Keratinocyte (primary cell): Measurements from ENCODE around the gene CEMIP2. TPM values are rescaled to one million over a fixed set of nuclear protein-coding genes. Genes with fewer than 3 reads are reported as not detected.

Experiments used
- DNase-seq: peaks from one replicate; pipeline ENCODE4 v3.0.0-alpha.2; 2011; ENCODE audit warnings: low read depth, missing footprints, low spot score
- FAIRE-seq: peaks from 2 replicates; lab custom pipeline; 2011; peaks lifted over from hg19 to GRCh38; lab: Jason Lieb, UNC
- H2AFZ ChIP-seq: 2 replicates; pipeline ENCODE4 v1.6.0; 2012; ENCODE audit warnings: low read length, control low read depth, inconsistent platforms; ENCODE audit not compliant: control insufficient read depth
- H3K27ac ChIP-seq: 2 replicates; pipeline ENCODE4 v1.5.1; 2011; ENCODE audit warnings: low read length; ENCODE audit not compliant: control insufficient read depth, insufficient read depth
- H3K27me3 ChIP-seq: 3 replicates; pipeline ENCODE4 v1.6.0; 2011; ENCODE audit warnings: low read length; ENCODE audit not compliant: control insufficient read depth, insufficient read depth; ENCODE audit errors: extremely low read depth
- H3K36me3 ChIP-seq, 2 experiments: 2 replicates in 1 of 2; 3 replicates in 1 of 2; pipeline ENCODE4 v1.5.1; 2011; ENCODE audit warnings: low read length in 2 of 2, mild to moderate bottlenecking in 1 of 2; ENCODE audit not compliant: control insufficient read depth in 2 of 2, insufficient read depth in 2 of 2; ENCODE audit errors: extremely low read depth in 1 of 2
- H3K4me1 ChIP-seq: 3 replicates; pipeline ENCODE4 v1.5.1; 2011; ENCODE audit warnings: low read length; ENCODE audit not compliant: control insufficient read depth, insufficient read depth; ENCODE audit errors: extremely low read depth
- H3K4me2 ChIP-seq: 3 replicates; pipeline ENCODE4 v1.6.0; 2011; ENCODE audit warnings: low read depth, low read length; ENCODE audit not compliant: control insufficient read depth, insufficient read depth; ENCODE audit errors: extremely low read depth
- H3K4me3 ChIP-seq, 3 experiments: fragments of 200-600 bp in 1 of 3; sonication (generic) in 1 of 3; 2 replicates in 2 of 3; 3 replicates in 1 of 3; pipeline ENCODE4 v1.5.1; 2011 to 2016; ENCODE audit warnings: low read length in 3 of 3, mild to moderate bottlenecking in 3 of 3, control low read depth in 2 of 3, inconsistent platforms in 1 of 3, low read depth in 1 of 3, mixed read lengths in 1 of 3, mixed run types in 1 of 3, moderate library complexity in 1 of 3; ENCODE audit not compliant: control insufficient read depth in 2 of 3, insufficient read depth in 2 of 3; ENCODE audit errors: extremely low read depth in 1 of 3
- H3K79me2 ChIP-seq: 2 replicates; pipeline ENCODE4 v1.6.0; 2012; ENCODE audit warnings: low read length; ENCODE audit not compliant: control insufficient read depth, insufficient read depth
- H3K9ac ChIP-seq: 3 replicates; pipeline ENCODE4 v1.6.0; 2011; ENCODE audit warnings: low read length; ENCODE audit not compliant: control insufficient read depth, insufficient read depth; ENCODE audit errors: extremely low read depth
- H3K9me1 ChIP-seq: 3 replicates; pipeline ENCODE4 v1.6.0; 2011; ENCODE audit warnings: low read length; ENCODE audit not compliant: control insufficient read depth, insufficient read depth; ENCODE audit errors: extremely low read depth
- H3K9me3 ChIP-seq: 2 replicates; pipeline ENCODE4 v1.5.1; 2012; ENCODE audit warnings: low read depth, low read length; ENCODE audit not compliant: control insufficient read depth
- H4K20me1 ChIP-seq: 3 replicates; pipeline ENCODE4 v1.6.0; 2011; ENCODE audit warnings: low read length; ENCODE audit not compliant: control insufficient read depth, insufficient read depth; ENCODE audit errors: extremely low read depth
- EZH2 ChIP-seq: IDR thresholded peaks from one replicate; pipeline ENCODE4 v1.6.1; 2012; ENCODE audit warnings: inconsistent platforms, mild to moderate bottlenecking, low read length, moderate library complexity
- dilution Hi-C: fragments of 300-500 bp; cut with MboI; formaldehyde crosslinking; loops from one replicate; pipeline ENCODE4 v1.7.0; 2020; ENCODE audit warnings: low sequenced_read_pairs; ENCODE audit not compliant: extremely low pct_ligation_motif_present
- polyA plus RNA-seq, 5 experiments: library from polyadenylated mRNA; depleted of rRNA in 3 of 5; stranded (reverse) in 3 of 5; stranded (forward) in 1 of 5; unstranded in 1 of 5; fragments of >200 nt; gene quantifications; 1 replicate in 1 of 5; 2 replicates in 3 of 5; 3 replicates in 1 of 5; pipeline versions ENCODE4 v1.2.1 to v1.2.3, GENCODE V29; 2011 to 2012; ENCODE audit warnings: missing spikeins in 2 of 5, low read depth in 1 of 5, low replicate concordance in 1 of 5
- TF ChIP-seq, protein P1 (sequence below), 3 experiments: IDR thresholded peaks in 1 of 3; conservative IDR thresholded peaks in 1 of 3; optimal IDR thresholded peaks in 1 of 3; 2 replicates in 2 of 3; 3 replicates in 1 of 3; pipeline versions ENCODE3 to v1.5.1; 2011; ENCODE audit warnings: low read length in 3 of 3, mild to moderate bottlenecking in 3 of 3, moderate library complexity in 2 of 3, control low read depth in 1 of 3, inconsistent platforms in 1 of 3; ENCODE audit not compliant: insufficient read depth in 2 of 3; ENCODE audit errors: extremely low read depth in 1 of 3

The CEMIP2 gene
- polyA plus RNA-seq, 1 donor (not counting 4 experiments of a cell fraction or from before 2014, with no cell fraction given), result 47.7 TPM

DNA sequence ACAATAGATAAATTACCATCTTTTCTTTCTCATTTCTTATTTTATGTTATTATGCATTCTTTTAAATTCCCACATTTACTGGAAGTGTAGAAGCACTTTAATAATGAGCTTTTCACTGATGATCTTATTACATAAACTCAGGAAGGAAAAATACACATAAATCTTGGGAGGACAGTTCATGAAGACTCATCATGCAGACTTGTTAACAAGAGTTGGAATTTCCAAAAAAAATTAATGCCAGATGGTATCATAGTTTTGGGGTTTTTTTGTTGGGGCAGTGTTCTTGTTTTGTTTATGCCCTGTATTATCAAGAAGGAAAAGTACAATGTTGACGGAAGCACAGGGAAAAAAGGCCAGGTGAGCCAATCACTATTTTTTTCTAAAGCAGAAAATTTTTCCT, 35.1 kb downstream of the CEMIP2 start:
- TF ChIP-seq, protein P1, sequence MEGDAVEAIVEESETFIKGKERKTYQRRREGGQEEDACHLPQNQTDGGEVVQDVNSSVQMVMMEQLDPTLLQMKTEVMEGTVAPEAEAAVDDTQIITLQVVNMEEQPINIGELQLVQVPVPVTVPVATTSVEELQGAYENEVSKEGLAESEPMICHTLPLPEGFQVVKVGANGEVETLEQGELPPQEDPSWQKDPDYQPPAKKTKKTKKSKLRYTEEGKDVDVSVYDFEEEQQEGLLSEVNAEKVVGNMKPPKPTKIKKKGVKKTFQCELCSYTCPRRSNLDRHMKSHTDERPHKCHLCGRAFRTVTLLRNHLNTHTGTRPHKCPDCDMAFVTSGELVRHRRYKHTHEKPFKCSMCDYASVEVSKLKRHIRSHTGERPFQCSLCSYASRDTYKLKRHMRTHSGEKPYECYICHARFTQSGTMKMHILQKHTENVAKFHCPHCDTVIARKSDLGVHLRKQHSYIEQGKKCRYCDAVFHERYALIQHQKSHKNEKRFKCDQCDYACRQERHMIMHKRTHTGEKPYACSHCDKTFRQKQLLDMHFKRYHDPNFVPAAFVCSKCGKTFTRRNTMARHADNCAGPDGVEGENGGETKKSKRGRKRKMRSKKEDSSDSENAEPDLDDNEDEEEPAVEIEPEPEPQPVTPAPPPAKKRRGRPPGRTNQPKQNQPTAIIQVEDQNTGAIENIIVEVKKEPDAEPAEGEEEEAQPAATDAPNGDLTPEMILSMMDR (optimal IDR thresholded peaks at IDR 0.05 in 1 of 3, IDR thresholded peaks at IDR 0.05 in 1 of 3, conservative IDR thresholded peaks at IDR 0.05 in 1 of 3; ENCODE audit: extremely low read depth in 1 of 3, insufficient read depth in 2 of 3, low read length in 3 of 3), result no peak
- no peak for TF ChIP-seq EZH2
- no peaks in the 10 kb centered on the region for H3K9me3 ChIP-seq
- H3K4me1 ChIP-seq, result peaks cover 28% of the 10 kb centered on the region
- H3K27ac ChIP-seq, result peak overlapping the region; percentile 16
- H2AFZ ChIP-seq, result no peak overlapping the region
- H4K20me1 ChIP-seq, result no peaks in the 10 kb centered on the region
- peaks cover 13 to 17% of the 10 kb centered on the region in 2 experiments for H3K36me3 ChIP-seq
- no peaks in the 10 kb centered on the region for H3K9me1 ChIP-seq
- no peak overlapping the region for H3K4me3 ChIP-seq
- dilution Hi-C loops, result no loop called here
- H3K79me2 ChIP-seq, result peaks cover 5% of the 10 kb centered on the region
- FAIRE-seq (no peak), DNase-seq (no peak)
- no peak overlapping the region for H3K9ac ChIP-seq
- no peaks in the 10 kb centered on the region for H3K27me3 ChIP-seq
- no peak overlapping the region for H3K4me2 ChIP-seq

DNA sequence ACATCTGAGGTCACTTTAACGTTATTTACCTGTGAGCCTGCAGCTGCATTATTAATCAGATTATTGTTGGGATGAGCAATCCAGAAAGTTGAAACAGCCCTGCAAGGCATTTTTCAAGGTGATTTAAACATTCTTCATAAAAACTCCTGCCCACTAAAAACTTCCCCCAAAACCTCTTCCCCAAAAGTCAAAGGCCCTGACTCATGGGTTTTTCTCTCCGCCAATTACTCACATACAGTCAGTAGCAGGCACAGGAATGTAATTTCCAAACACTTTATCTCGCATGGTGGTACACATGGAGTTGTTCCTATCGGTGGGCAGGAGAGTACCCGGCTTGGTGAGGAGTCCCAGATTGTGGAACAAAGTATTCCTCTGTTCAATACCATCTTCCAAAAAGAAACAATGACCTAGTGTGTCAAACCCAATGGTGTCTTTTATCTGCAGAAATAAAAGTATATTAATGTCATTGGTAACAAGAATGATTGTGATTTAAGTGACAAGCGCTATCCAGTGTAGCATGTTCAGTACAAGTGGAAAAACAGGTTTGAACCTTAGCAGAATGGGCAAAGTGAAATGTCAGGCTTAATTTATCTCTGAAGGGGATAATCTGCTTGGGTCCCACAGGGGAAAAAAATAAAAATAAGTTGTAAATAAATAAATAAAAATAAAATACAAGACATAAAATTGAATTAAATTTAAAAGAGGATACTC, 38.3 kb downstream of the CEMIP2 start:
- no peak for TF ChIP-seq EZH2
- Histone ChIP-seq H3K9me1 (peaks cover 2% of the 10 kb centered on the region), H3K27ac (no peak overlapping the region), H3K4me2 (no peak overlapping the region), H3K4me1 (peaks cover 37% of the 10 kb centered on the region), H3K9ac (no peak overlapping the region), H3K36me3 (peaks cover 15 to 19% of the 10 kb centered on the region in 2 experiments), H3K27me3 (no peaks in the 10 kb centered on the region), H3K79me2 (peaks cover 2% of the 10 kb centered on the region), H2AFZ (no peak overlapping the region), H3K4me3 (no peak overlapping the region), H4K20me1 (no peaks in the 10 kb centered on the region), H3K9me3 (no peaks in the 10 kb centered on the region)
- dilution Hi-C loops, result no loop called here
- FAIRE-seq, result no peak
- no peak for DNase-seq

DNA sequence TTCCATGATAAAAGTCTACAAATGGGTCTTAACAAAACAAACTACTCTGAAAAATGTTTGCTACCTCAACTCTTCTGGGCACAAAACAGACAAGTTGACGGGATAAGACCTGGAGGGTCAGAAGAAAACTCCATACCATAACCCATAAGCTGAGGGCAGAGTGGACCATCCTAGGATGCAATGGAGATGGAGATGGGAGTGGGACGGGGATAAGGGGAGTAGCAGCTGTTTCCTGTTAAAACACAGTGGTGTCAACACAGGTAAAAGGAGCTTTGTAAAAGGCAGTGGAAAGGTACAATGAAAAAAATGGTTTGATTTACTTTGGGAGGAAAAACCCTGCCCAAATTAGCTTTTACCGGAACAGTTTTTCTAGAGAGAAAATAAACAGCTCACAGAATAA, 41.6 kb downstream of the CEMIP2 start:
- dilution Hi-C loops, result no loop called here
- no peak for FAIRE-seq

More for the DNA sequence above, 41.6 kb downstream of the CEMIP2 start:
- Histone ChIP-seq H3K4me2 (no peak overlapping the region), H3K36me3 (peaks cover 9 to 27% of the 10 kb centered on the region in 2 experiments), H3K9me3 (no peaks in the 10 kb centered on the region), H3K4me1 (peaks cover 30% of the 10 kb centered on the region), H3K9ac (no peak overlapping the region), H3K9me1 (peaks cover 2% of the 10 kb centered on the region), H3K4me3 (no peak overlapping the region), H3K79me2 (peaks cover 2% of the 10 kb centered on the region), H3K27me3 (no peaks in the 10 kb centered on the region), H4K20me1 (no peaks in the 10 kb centered on the region), H3K27ac (peak overlapping the region; percentile 47), H2AFZ (no peak overlapping the region)
- no peak for DNase-seq
- TF ChIP-seq, protein P1 (optimal IDR thresholded peaks at IDR 0.05 in 1 of 3, IDR thresholded peaks at IDR 0.05 in 1 of 3, conservative IDR thresholded peaks at IDR 0.05 in 1 of 3; ENCODE audit: extremely low read depth in 1 of 3, insufficient read depth in 2 of 3, low read length in 3 of 3), result no peak
- TF ChIP-seq EZH2, result no peak
